Measurements from ENCODE around the gene SMPDL3B.
"Not testable (repeated sequence)": the region's sequence is repeated elsewhere in the genome, so short reads cannot be mapped to it uniquely, and the experiment has no call there.

Gene SMPDL3B

GRCh38 chr1:27970401-27970800 lies 35.6 kb downstream of the SMPDL3B start:
- no peak for DNase-seq (ENCODE audit: low spot score)

DNA sequence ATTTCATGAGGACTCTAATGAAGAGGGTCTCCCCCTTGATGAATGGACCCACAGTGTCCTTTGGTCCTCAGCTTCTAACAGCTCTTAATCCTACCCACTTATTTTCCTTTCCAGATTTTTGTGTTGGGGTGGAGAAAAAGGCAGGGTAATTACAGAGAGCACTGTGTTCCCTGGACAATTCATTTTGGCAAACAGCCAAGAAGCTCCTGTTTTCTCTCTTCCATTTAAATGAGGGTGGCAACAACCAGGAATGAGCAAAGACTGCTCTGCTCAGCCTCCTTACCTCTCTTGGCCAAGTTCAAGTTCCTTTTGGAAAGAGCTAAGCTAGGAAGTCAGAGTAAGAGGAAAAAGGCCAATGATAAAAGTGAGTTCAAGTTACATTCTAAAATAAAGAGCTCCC lies 36.9 kb downstream of the SMPDL3B start:
- DNase-seq (ENCODE audit: low spot score), result no peak

- no peak for DNase-seq (ENCODE audit: low spot score)
Observed at GRCh38 chr1:27972141-27972540, 37.3 kb downstream of the SMPDL3B start.

DNA sequence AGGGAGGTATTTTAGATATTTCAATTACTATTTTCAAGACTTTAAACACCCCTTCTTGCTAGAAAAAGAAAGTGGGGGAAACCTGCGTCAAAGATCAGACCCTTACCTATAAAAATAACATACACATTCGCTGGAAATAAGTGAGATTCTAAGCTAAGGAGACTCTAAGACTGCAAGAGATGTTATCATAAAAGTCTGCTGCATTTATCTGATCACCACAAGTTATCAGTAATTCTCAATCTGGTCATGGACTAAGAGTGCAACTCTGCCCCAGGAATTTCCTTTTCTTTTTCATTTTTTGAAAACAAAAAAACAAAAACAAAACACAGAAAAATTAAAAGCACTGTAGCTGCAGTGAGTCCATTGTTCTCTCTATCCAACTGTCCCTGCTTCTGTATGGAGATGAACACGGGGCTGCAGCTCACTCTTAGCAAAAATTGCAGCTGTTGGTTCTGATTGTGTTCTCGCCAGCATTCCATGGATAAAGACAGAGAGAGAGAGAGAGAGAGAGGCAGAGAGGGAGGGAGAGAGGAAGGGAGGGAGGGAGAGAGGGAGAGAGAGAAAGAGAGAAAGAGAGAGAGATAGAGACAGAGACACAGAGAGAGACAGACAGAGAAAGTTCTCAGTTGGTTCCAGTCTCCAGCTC lies 39.1 kb downstream of the SMPDL3B start:
- DNase-seq (ENCODE audit: low spot score), result no peak

DNA sequence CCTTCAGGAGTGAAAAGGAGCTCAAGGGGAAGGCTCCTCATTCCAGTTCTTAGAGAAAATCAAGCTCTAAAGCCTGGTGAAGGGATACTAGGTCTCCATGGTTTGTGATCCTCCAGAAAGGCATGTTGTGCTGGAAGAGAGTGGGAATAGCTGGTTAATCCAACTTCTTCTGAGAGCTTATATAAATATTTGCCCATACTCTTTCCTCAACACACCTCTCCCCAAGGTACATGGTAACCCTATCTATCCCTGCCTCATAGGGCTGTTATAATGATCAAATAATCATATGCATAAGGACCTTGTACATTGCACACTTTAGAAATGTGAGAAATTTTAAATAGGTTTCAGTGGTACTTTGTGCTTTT lies 39.6 kb downstream of the SMPDL3B start:
- no peak for DNase-seq (ENCODE audit: low spot score)

GRCh38 chr1:27979151-27979858 lies 44.5 kb downstream of the SMPDL3B start:
- peak; percentile 42 for DNase-seq (ENCODE audit: low spot score)

DNA sequence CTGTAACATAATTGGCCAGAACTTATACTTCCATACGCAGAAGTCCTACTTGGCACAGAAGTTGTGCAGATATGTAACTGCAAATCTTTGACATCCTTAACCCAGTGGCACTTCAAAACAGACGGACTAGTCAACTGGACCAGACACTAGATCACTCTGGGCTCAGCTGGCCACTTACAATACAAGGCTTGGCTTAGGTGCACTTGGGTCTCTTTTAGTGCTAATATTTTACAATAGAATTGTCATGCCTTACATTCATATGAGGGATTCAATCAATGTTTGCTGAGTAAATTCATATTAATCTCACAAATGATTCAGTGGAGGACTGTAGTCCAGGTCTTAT lies 45.0 kb downstream of the SMPDL3B start:
- no peak for DNase-seq (ENCODE audit: low spot score)

DNA sequence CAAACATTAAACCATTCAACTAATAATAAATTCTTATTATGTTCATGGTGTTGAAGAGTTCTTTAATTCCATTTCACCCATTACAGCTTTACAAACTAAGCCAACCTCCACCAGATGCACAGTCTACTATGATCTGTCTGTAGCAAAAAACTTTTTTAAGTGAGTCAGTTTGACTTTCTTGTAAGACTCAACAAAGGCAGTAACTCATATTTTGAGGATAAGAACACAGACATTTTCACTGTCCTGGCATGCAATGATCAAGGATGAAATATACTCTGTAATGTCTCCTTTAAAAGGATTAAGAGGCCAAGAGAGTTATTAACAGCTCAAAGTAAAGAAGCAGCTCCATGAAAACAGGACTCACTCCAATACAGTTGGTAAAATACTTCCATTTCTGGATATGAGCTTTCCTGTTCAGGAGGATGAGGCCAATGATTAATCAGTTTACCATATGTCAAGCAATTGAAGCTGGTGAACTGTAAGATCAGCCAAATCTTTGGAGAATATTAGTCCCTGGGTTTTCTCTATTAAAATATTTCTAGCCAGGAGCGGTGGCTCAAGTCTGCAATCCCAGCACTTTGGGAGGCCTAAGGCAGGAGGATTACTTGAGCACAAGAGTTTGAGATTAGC lies 45.5 kb downstream of the SMPDL3B start:
- no peak for DNase-seq (ENCODE audit: low spot score)

DNA sequence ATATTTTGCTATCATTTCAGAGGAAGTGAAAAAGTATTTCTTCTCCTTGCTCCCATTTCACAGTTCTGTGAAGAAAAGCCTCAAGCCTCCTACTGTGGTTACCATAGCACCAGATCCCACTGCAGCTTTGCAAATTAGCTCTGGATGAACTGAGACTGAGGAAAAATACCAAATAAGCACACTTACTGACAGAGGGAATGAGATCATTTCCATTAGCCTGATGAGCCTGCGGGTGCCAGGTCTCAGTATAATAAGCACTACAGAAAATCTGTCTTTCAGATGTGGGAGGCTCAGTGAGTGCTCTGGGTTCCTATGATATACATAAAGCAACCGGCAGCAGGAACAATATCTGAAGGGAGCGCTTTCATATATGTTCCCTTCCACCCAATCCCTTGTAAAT lies 46.3 kb downstream of the SMPDL3B start:
- DNase-seq (ENCODE audit: low spot score), result peak; percentile 49

GRCh38 chr1:27990920-27991537 lies 56.2 kb downstream of the SMPDL3B start:
- no peak for DNase-seq (ENCODE audit: low spot score)

DNA sequence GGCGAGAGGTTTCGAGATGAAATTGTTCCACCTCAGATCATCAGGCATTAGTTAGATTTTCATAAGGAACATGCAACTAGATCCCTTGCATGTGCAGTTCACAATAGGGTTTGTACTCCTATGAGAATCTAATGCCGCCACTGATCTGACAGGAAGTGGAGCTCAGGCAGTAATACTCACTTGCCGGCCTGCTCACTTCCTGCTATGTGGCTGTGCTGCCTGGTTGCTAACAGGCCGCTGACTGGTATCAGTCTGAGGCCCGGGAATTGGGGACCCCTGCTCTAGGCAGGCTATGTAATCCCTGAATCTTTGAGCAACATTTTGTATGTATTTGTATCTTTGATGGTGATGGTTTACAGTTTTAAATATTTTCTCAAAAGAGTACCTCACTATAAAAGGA lies 57.5 kb downstream of the SMPDL3B start:
- no peak for DNase-seq (ENCODE audit: low spot score)

- DNase-seq (ENCODE audit: low spot score), result no peak
Observed at GRCh38 chr1:27993241-27993640, 58.4 kb downstream of the SMPDL3B start.

DNA sequence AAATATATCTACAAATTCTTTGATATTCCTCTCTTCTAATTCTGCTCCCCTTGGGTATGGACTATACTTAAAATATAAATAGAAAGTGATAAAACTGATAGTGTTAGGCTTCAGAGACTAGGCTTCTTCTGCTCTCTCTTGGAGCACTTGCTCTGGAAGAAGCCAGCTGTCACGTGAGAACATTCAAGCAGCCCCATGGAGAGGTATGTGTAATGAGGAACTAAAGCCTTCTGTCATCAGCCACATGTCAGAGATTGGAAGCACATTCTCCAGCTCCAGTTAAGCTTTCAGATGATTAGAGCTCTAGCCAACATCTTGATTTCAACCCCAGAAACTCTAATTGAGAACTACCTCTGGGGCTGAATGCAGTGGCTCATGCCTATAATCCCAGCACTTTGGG lies 59.3 kb downstream of the SMPDL3B start:
- DNase-seq (ENCODE audit: low spot score), result no peak

DNA sequence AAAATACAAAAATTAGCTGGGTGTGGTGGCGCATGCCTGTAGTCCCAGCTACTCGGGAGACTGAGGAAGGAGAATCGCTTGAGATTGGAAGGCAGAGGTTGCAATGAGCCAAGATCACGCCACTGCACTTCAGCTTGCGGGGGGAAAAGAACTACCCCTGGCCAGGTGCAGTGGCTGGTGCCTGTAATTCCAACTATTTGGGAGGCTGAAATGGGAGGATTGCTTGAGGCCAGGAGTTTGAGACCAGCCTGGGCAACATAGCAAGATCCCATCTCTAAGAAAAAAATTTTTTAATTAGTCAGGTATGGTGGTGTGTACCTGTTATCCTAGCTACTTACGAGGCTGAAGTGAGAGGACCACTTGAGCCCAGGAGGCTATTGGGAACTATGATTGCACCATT lies 59.7 kb downstream of the SMPDL3B start:
- DNase-seq (ENCODE audit: low spot score), result not testable (repeated sequence)

GRCh38 chr1:27999055-27999454 lies 64.3 kb downstream of the SMPDL3B start:
- no peak for DNase-seq (ENCODE audit: low spot score)

GRCh38 chr1:28002600-28002999 lies 67.8 kb downstream of the SMPDL3B start:
- DNase-seq (ENCODE audit: low spot score), result no peak

- not testable (repeated sequence) for DNase-seq (ENCODE audit: low spot score)
Observed at GRCh38 chr1:28003117-28003516, 68.3 kb downstream of the SMPDL3B start.
